Caco-2 (cell line): ENCODE measurements around the gene RNU6-8. TPM values are rescaled to one million over a fixed set of nuclear protein-coding genes. Genes with fewer than 3 reads are reported as not detected.

Source experiments
- BruUV-seq: library from RNA; stranded (reverse); fragments of 400-500 nt; replicated peaks from 2 replicates; lab custom pipeline; 2021; lab: Mats Ljungman, UMichigan
- CTCF ChIA-PET: fragments of 300-600 bp; sonication (Branson Sonifier 250); formaldehyde crosslinking; loops from one replicate; lab custom pipeline; 2022; ENCODE audit warnings: antibody characterized with exemption; lab: Charles Lee
- POLR2A ChIA-PET: fragments of 300-600 bp; sonication (Branson Sonifier 250); formaldehyde crosslinking; loops from one replicate; lab custom pipeline; 2022; ENCODE audit warnings: antibody characterized with exemption; lab: Charles Lee
- DNase-seq, 2 experiments: peaks; one replicate each; pipeline versions ENCODE4 v3.0.0 to v3.0.0-alpha.2; 2020 to 2022
- H3K27me3 ChIP-seq: replicated peaks from 2 replicates; pipeline ENCODE4 v1.6.0; 2011; ENCODE audit warnings: low read length; ENCODE audit not compliant: control insufficient read depth, insufficient read depth
- H3K36me3 ChIP-seq: 2 replicates; pipeline ENCODE4 v1.5.1; 2011; ENCODE audit warnings: low read length; ENCODE audit not compliant: control insufficient read depth, insufficient read depth
- H3K4me1 ChIP-seq: fragments of 250-450 bp; sonication (Bioruptor Pico); 2 replicates; pipeline ENCODE4 v1.5.1; 2020; ENCODE audit warnings: mild to moderate bottlenecking
- H3K4me3 ChIP-seq: 2 replicates; pipeline ENCODE4 v1.5.1; 2011; ENCODE audit warnings: low read depth, mild to moderate bottlenecking, control low read depth, low read length
- H3K9me3 ChIP-seq: fragments of 250-450 bp; sonication (Bioruptor Pico); 2 replicates; pipeline ENCODE4 v1.5.1; 2020; ENCODE audit warnings: mild to moderate bottlenecking, moderate library complexity
- H3K27ac Mint-ChIP-seq: one replicate; pipeline ENCODE4 v1.8.0; 2022; ENCODE audit warnings: mixed read lengths; ENCODE audit not compliant: unreplicated experiment
- H3K27me3 Mint-ChIP-seq: one replicate; pipeline ENCODE4 v1.8.0; 2022; ENCODE audit warnings: mixed read lengths; ENCODE audit not compliant: insufficient read depth, unreplicated experiment
- H3K36me3 Mint-ChIP-seq: one replicate; pipeline ENCODE4 v1.8.0; 2022; ENCODE audit warnings: mild to moderate bottlenecking, mixed read lengths; ENCODE audit not compliant: insufficient read depth, unreplicated experiment
- H3K4me1 Mint-ChIP-seq: one replicate; pipeline ENCODE4 v1.8.0; 2022; ENCODE audit warnings: low read depth, mixed read lengths; ENCODE audit not compliant: unreplicated experiment
- H3K4me3 Mint-ChIP-seq: one replicate; pipeline ENCODE4 v1.8.0; 2022; ENCODE audit warnings: mild to moderate bottlenecking, moderate library complexity, mixed read lengths; ENCODE audit not compliant: unreplicated experiment
- H3K9me3 Mint-ChIP-seq: one replicate; pipeline ENCODE4 v1.8.0; 2022; ENCODE audit warnings: mixed read lengths; ENCODE audit not compliant: unreplicated experiment
- CTCF ChIP-seq, 2 experiments: fragments of 200-600 bp in 1 of 2; IDR thresholded peaks; 1 replicate in 1 of 2; 2 replicates in 1 of 2; pipeline versions ENCODE4 v1.5.1 to v1.8.0; 2011 to 2022; ENCODE audit warnings: antibody characterized with exemption in 1 of 2, control low read depth in 1 of 2, inconsistent platforms in 1 of 2, low read depth in 1 of 2, low read length in 1 of 2, mild to moderate bottlenecking in 1 of 2, moderate library complexity in 1 of 2; ENCODE audit not compliant: insufficient read depth in 1 of 2, severe bottlenecking in 1 of 2, unreplicated experiment in 1 of 2
- intact Hi-C: fragments of 100-400 bp; cut with micrococcal nuclease; formaldehyde crosslinking; loops from one replicate; pipeline ENCODE4 v1.10.0; 2022; ENCODE audit not compliant: unreplicated experiment
- total RNA-seq: library from RNA; stranded (reverse); gene quantifications from 2 replicates; pipeline ENCODE4 v1.2.3, GENCODE V29; 2022

The RNU6-8 gene
- total RNA-seq, 1 experiment from 2014 or later, result not detected

GRCh38 chr14:32233260-32233659 is 30.2 kb upstream of the RNU6-8 start:
- no TSS peak for BruUV-seq
- no peaks in the 10 kb centered on the region for H3K27me3 Mint-ChIP-seq
- TF ChIP-seq CTCF (IDR thresholded peaks at IDR 0.05; ENCODE audit: insufficient read depth in 1 of 2, low read depth in 1 of 2, low read length in 1 of 2, severe bottlenecking in 1 of 2, unreplicated experiment in 1 of 2), result no peak

GRCh38 chr14:32232481-32232880 is 29.4 kb upstream of the RNU6-8 start:
- Histone ChIP-seq H3K4me3 (no peak overlapping the region), H3K36me3 (no peaks in the 10 kb centered on the region), H3K27me3 (no peaks in the 10 kb centered on the region), H3K4me1 (peaks cover 6% of the 10 kb centered on the region; the same call in 1 of the 2 replicates), H3K9me3 (no peaks in the 10 kb centered on the region)
- intact Hi-C loops, result no loop called here
- POLR2A ChIA-PET, result no interaction called here
- no peak overlapping the region for H3K27ac Mint-ChIP-seq
- no peaks in the 10 kb centered on the region for H3K9me3 Mint-ChIP-seq
- CTCF ChIA-PET, result no interaction called here
- H3K36me3 Mint-ChIP-seq, result no peaks in the 10 kb centered on the region
- no peaks in the 10 kb centered on the region for H3K4me1 Mint-ChIP-seq
- no peak for TF ChIP-seq CTCF (IDR thresholded peaks at IDR 0.05; ENCODE audit: insufficient read depth in 1 of 2, low read depth in 1 of 2, low read length in 1 of 2, severe bottlenecking in 1 of 2, unreplicated experiment in 1 of 2)
- DNase-seq, result no peak
- no TSS peak for BruUV-seq
- H3K27me3 Mint-ChIP-seq, result no peaks in the 10 kb centered on the region
- no peak overlapping the region for H3K4me3 Mint-ChIP-seq

More at GRCh38 chr14:32233260-32233659, 30.2 kb upstream of the RNU6-8 start:
- intact Hi-C loops, result no loop called here
- CTCF ChIA-PET, result no interaction called here
- H3K4me3 ChIP-seq, result no peak overlapping the region
- peaks cover 6% of the 10 kb centered on the region; the same call in 1 of the 2 replicates for H3K4me1 ChIP-seq
- no peaks in the 10 kb centered on the region for H3K27me3 ChIP-seq
- no peaks in the 10 kb centered on the region for H3K4me1 Mint-ChIP-seq
- no peak overlapping the region for H3K4me3 Mint-ChIP-seq
- no peak for DNase-seq
- H3K36me3 ChIP-seq, result no peaks in the 10 kb centered on the region
- H3K9me3 ChIP-seq, result no peaks in the 10 kb centered on the region
- H3K36me3 Mint-ChIP-seq, result no peaks in the 10 kb centered on the region
- no peak overlapping the region for H3K27ac Mint-ChIP-seq
- POLR2A ChIA-PET, result no interaction called here
- H3K9me3 Mint-ChIP-seq, result no peaks in the 10 kb centered on the region

GRCh38 chr14:32230695-32231280 is 27.7 kb upstream of the RNU6-8 start:
- no peak for DNase-seq
- Mint-ChIP-seq H3K27ac (no peak overlapping the region), H3K9me3 (no peaks in the 10 kb centered on the region), H3K36me3 (no peaks in the 10 kb centered on the region), H3K4me3 (no peak overlapping the region), H3K4me1 (peaks cover 7% of the 10 kb centered on the region), H3K27me3 (no peaks in the 10 kb centered on the region)
- no peak overlapping the region for H3K4me3 ChIP-seq
- no peak for TF ChIP-seq CTCF (IDR thresholded peaks at IDR 0.05; ENCODE audit: insufficient read depth in 1 of 2, low read depth in 1 of 2, low read length in 1 of 2, severe bottlenecking in 1 of 2, unreplicated experiment in 1 of 2)
- no peaks in the 10 kb centered on the region for H3K9me3 ChIP-seq
- BruUV-seq, result no TSS peak
- H3K27me3 ChIP-seq, result no peaks in the 10 kb centered on the region
- POLR2A ChIA-PET, result no interaction called here
- peaks cover 17% of the 10 kb centered on the region for H3K4me1 ChIP-seq
- no peaks in the 10 kb centered on the region for H3K36me3 ChIP-seq
- CTCF ChIA-PET, result no interaction called here
- intact Hi-C loops, result no loop called here
